Measurements from ENCODE around the gene MSRB2. TPM values are rescaled to one million over a fixed set of nuclear protein-coding genes. Genes with fewer than 3 reads are reported as not detected.

MSRB2 gene
- total RNA-seq, 4 donors from 2014 or later = 8.7 to 19.3 (median 13.7) TPM

- H3K27ac ChIP-seq = peak overlapping the region in 3 of 4 donors; percentile 17 to 42 (median 26)
- H3K36me3 ChIP-seq = no peaks in the 10 kb centered on the region
- no peak for DNase-seq
- H3K9me3 ChIP-seq = no peaks in the 10 kb centered on the region
- H3K4me1 ChIP-seq = peaks cover 0 to 39% (median 3%) of the 10 kb centered on the region in 3 donors
- no peak overlapping the region for H3K4me3 ChIP-seq
- no peak for TF ChIP-seq POLR2A (IDR thresholded peaks at IDR 0.05)
- no peak for TF ChIP-seq CTCF (IDR thresholded peaks at IDR 0.05)
- WGBS, 2 donors = 56 to 66% methylated on average over 7 of the region's 7 CpGs
- peaks cover 0 to 20% (median 0%) of the 10 kb centered on the region in 4 donors for H3K27me3 ChIP-seq
- intact Hi-C loops (cut with DNase I) = no loop called here
Observed at GRCh38 chr10:23080262-23080661, 15.1 kb upstream of the MSRB2 start.

- intact Hi-C loops (cut with DNase I) = no loop called here
- no peak overlapping the region for H3K4me3 ChIP-seq
- TF ChIP-seq POLR2A (IDR thresholded peaks at IDR 0.05) (no peak), CTCF (IDR thresholded peaks at IDR 0.05) (no peak)
- peaks cover 0 to 31% (median 1%) of the 10 kb centered on the region in 3 donors for H3K4me1 ChIP-seq
- peaks cover 0 to 20% (median 0%) of the 10 kb centered on the region in 4 donors for H3K27me3 ChIP-seq
- 21 to 28% methylated on average over 5 to 7 of the region's 7 CpGs for WGBS, 2 donors
- H3K27ac ChIP-seq = peak overlapping the region in 3 of 4 donors; percentile 36 to 65 (median 42)
- no peak for DNase-seq
- H3K36me3 ChIP-seq = no peaks in the 10 kb centered on the region
- no peaks in the 10 kb centered on the region for H3K9me3 ChIP-seq
Observed at GRCh38 chr10:23081221-23081750, 14.1 kb upstream of the MSRB2 start.

- no peak for DNase-seq
- Histone ChIP-seq H3K27me3 (peaks cover 0 to 20% (median 0%) of the 10 kb centered on the region in 4 donors), H3K36me3 (no peaks in the 10 kb centered on the region), H3K4me3 (no peak overlapping the region), H3K27ac (peak overlapping the region in 3 of 4 donors; percentile 36 to 65 (median 42)), H3K9me3 (no peaks in the 10 kb centered on the region), H3K4me1 (peaks cover 0 to 25% (median 0%) of the 10 kb centered on the region in 3 donors)
- WGBS, 2 donors = 67 to 71% methylated on average over 4 of the region's 4 CpGs
- intact Hi-C loops (cut with DNase I) = no loop called here
- no peak for TF ChIP-seq POLR2A (IDR thresholded peaks at IDR 0.05)
- peak in 1 of 6 experiments; percentile 37 for TF ChIP-seq CTCF (IDR thresholded peaks at IDR 0.05)
Observed at GRCh38 chr10:23081891-23082290, 13.5 kb upstream of the MSRB2 start.

- Histone ChIP-seq H3K4me3 (no peak overlapping the region), H3K36me3 (no peaks in the 10 kb centered on the region), H3K27ac (no peak overlapping the region), H3K9me3 (no peaks in the 10 kb centered on the region), H3K27me3 (no peaks in the 10 kb centered on the region), H3K4me1 (no peaks in the 10 kb centered on the region)
- intact Hi-C loops (cut with DNase I) = no loop called here
- no peak for TF ChIP-seq POLR2A (IDR thresholded peaks at IDR 0.05)
- no peak for TF ChIP-seq CTCF (IDR thresholded peaks at IDR 0.05)
- DNase-seq = no peak
Observed at GRCh38 chr10:23088609-23089008, 6.8 kb upstream of the MSRB2 start.

GRCh38 chr10:23094786-23095403 lies 484 bp upstream of the MSRB2 start:
- intact Hi-C loops (cut with DNase I) = no loop called here
- 6 to 11% methylated on average over 7 of the region's 8 CpGs for WGBS, 2 donors

More at GRCh38 chr10:23094786-23095403, 484 bp upstream of the MSRB2 start:
- Histone ChIP-seq H3K27ac (peak overlapping the region; percentile 90 to 97 (median 94)), H3K27me3 (no peaks in the 10 kb centered on the region), H3K4me1 (peaks cover 0 to 46% (median 22%) of the 10 kb centered on the region in 3 donors), H3K9me3 (no peaks in the 10 kb centered on the region), H3K4me3 (peak overlapping the region; percentile 78 to 91 (median 84)), H3K36me3 (no peaks in the 10 kb centered on the region)
- TF ChIP-seq POLR2A (IDR thresholded peaks at IDR 0.05) (no peak), CTCF (IDR thresholded peaks at IDR 0.05) (no peak)
- no peak for DNase-seq

Data from esophagus squamous epithelium (tissue), 5 donors.